Esophagus squamous epithelium (tissue), 5 donors: ENCODE results near the gene RTN4RL2. TPM values are rescaled to one million over a fixed set of nuclear protein-coding genes. Genes with fewer than 3 reads are reported as not detected.

Source experiments
- DNase-seq: peaks from one replicate; lab custom pipeline; 2025; lab: John Stamatoyannopoulos, UW
- H3K27ac ChIP-seq, 4 donors: fragments of 200-600 bp; sonication (generic); one replicate each; pipeline ENCODE4 v1.5.1; 2016 to 2019; ENCODE audit warnings: mild to moderate bottlenecking in 1 of 4
- H3K27me3 ChIP-seq, 4 donors: fragments of 200-600 bp; sonication (generic); 1 replicate in 3 of 4; 2 replicates in 1 of 4; pipeline versions ENCODE4 v1.5.1 to v1.6.0; 2017 to 2021; ENCODE audit warnings: antibody characterized with exemption in 1 of 4
- H3K36me3 ChIP-seq, 3 donors: fragments of 200-600 bp; sonication (generic); one replicate each; pipeline ENCODE4 v1.5.1; 2016 to 2019
- H3K4me1 ChIP-seq, 3 donors: fragments of 200-600 bp; sonication (generic); one replicate each; pipeline ENCODE4 v1.5.1; 2017 to 2019
- H3K4me3 ChIP-seq, 4 donors: fragments of 200-600 bp; sonication (generic); 1 replicate in 3 of 4; 2 replicates in 1 of 4; pipeline ENCODE4 v1.5.1; 2016 to 2019; ENCODE audit warnings: mild to moderate bottlenecking in 2 of 4, moderate library complexity in 1 of 4
- H3K9me3 ChIP-seq, 3 donors: fragments of 200-600 bp; sonication (generic); one replicate each; pipeline ENCODE4 v1.5.1; 2016 to 2019
- POLR2A ChIP-seq, 4 donors: fragments of 450-650 bp; IDR thresholded peaks; one replicate each; pipeline ENCODE4 v1.6.1; 2017; ENCODE audit warnings: antibody characterized with exemption in 4 of 4, mild to moderate bottlenecking in 4 of 4, moderate library complexity in 3 of 4
- WGBS, 2 donors: methylation state at CpG; one replicate each; pipeline ENCODE4 v1.1.5; 2018; 5-methylcytosine and 5-hydroxymethylcytosine counted together
- intact Hi-C: fragments of 100-400 bp; cut with DNase I; formaldehyde crosslinking; loops from one replicate; pipeline ENCODE4 v1.15.0; 2022
- total RNA-seq, 4 donors: library from RNA; depleted of rRNA; stranded (reverse); fragments of >200 nt; gene quantifications; one replicate each; pipeline ENCODE4 v1.1.0, GENCODE V29; 2016
- TF ChIP-seq, protein P1 (sequence below), 6 experiments: fragments of 450-650 bp in 4 of 6; fragments of 200-600 bp in 2 of 6; sonication (generic) in 2 of 6; IDR thresholded peaks; one replicate each; pipeline ENCODE4 v1.5.1; 2016 to 2019; ENCODE audit warnings: antibody characterized with exemption in 6 of 6, mild to moderate bottlenecking in 4 of 6, moderate library complexity in 4 of 6
- donor health status: DM: yes; HTN: yes; CAD: no.

Gene RTN4RL2
- total RNA-seq, 4 donors from 2014 or later: 0.66 to 1.1 (median 0.90) TPM

DNA sequence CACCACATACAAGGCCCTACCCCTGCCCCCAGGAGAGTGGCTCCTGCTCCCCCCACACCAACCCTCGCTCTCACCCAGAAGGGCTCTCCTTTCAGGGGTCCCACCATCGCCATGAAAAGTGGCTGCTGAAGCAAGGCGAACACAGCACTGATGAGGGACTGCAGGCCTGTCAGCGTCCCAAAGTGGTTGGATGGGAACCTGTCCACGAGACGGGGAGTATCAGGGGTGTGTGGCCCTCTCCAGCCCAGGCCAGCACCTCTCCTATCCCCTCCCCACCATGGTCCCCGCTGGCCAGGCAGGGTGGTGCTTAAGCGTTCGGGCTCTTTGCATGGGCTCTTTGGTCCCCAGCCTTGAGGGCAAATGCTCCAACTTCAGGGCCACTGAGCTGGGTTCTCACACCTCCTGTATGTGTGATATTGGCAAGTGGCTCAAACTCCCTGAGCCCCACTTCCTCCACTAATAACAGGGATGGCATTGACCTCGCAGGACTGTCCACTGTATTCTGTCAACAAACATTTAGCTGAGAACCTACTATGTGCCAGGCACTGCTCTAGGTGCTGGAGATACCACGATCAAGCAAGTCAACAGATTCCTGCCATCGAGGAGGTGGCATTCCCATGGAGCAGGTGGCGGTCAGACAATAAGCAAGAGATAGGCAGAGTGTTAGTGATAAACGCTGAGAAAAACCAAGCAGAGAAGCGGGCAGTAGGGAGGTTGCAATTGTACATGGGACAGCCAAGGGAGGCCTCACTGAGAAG, 26.9 kb downstream of the RTN4RL2 start:
- WGBS, 2 donors: 86% methylated on average over 6 to 7 of the region's 15 CpGs
- H3K36me3 ChIP-seq: peaks cover 0 to 76% (median 4%) of the 10 kb centered on the region in 3 donors
- intact Hi-C loops: no loop called here

DNA sequence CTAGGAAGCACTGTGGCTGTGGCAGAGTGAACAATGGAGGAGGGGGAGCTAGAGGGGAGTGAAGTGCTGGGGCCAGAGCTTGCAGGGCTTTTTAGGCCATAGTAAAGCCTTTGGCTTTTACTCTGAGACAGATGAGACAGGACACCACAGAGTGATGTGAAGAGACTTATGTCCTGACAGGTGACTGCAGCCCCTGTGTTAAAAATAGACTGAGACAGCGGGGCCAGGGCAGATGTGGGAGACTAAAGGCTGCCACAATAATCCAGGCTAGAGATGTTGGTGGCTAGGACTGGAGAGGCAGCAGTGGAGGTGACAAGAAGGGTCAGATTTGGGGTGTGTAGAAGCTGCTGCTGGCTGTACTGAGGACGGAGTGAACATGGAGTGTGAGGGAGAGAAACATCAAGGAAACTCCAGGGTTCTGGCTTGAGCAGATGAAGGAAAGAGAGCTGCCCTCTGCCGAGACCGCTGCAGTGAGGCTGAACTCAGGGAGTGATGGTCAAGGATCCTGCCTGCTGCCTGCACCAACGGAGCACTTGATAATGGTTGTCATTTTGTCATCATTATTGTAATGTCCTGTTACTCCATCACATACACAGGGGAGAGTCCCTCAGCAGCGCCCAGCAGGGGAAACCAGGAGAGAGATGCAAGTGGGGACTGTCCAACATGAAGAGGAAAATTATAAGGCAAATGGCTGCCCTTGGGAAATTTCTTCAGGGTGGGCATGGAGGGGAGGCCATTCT, 27.8 kb downstream of the RTN4RL2 start:
- no peaks in the 10 kb centered on the region for H3K9me3 ChIP-seq
- peaks cover 0 to 76% (median 4%) of the 10 kb centered on the region in 3 donors for H3K36me3 ChIP-seq
- intact Hi-C loops: no loop called here
- peaks cover 0 to 8% (median 1%) of the 10 kb centered on the region in 4 donors for H3K27me3 ChIP-seq
- TF ChIP-seq POLR2A (IDR thresholded peaks at IDR 0.05): no peak
- TF ChIP-seq, protein P1, sequence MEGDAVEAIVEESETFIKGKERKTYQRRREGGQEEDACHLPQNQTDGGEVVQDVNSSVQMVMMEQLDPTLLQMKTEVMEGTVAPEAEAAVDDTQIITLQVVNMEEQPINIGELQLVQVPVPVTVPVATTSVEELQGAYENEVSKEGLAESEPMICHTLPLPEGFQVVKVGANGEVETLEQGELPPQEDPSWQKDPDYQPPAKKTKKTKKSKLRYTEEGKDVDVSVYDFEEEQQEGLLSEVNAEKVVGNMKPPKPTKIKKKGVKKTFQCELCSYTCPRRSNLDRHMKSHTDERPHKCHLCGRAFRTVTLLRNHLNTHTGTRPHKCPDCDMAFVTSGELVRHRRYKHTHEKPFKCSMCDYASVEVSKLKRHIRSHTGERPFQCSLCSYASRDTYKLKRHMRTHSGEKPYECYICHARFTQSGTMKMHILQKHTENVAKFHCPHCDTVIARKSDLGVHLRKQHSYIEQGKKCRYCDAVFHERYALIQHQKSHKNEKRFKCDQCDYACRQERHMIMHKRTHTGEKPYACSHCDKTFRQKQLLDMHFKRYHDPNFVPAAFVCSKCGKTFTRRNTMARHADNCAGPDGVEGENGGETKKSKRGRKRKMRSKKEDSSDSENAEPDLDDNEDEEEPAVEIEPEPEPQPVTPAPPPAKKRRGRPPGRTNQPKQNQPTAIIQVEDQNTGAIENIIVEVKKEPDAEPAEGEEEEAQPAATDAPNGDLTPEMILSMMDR (IDR thresholded peaks at IDR 0.05): no peak
- WGBS, 2 donors: 78 to 92% methylated on average over 5 to 6 of the region's 6 CpGs
- H3K4me1 ChIP-seq: peaks cover 3 to 15% (median 11%) of the 10 kb centered on the region in 3 donors
- no peak for DNase-seq
- H3K4me3 ChIP-seq: no peak overlapping the region
- H3K27ac ChIP-seq: no peak overlapping the region

More for the DNA sequence above, 26.9 kb downstream of the RTN4RL2 start:
- Histone ChIP-seq H3K9me3 (no peaks in the 10 kb centered on the region), H3K27ac (no peak overlapping the region), H3K27me3 (peaks cover 3 to 17% (median 8%) of the 10 kb centered on the region in 4 donors), H3K4me3 (no peak overlapping the region), H3K4me1 (peaks cover 12 to 24% (median 20%) of the 10 kb centered on the region in 3 donors)
- no peak for DNase-seq
- TF ChIP-seq, protein P1 (IDR thresholded peaks at IDR 0.05): no peak
- TF ChIP-seq POLR2A (IDR thresholded peaks at IDR 0.05): no peak

DNA sequence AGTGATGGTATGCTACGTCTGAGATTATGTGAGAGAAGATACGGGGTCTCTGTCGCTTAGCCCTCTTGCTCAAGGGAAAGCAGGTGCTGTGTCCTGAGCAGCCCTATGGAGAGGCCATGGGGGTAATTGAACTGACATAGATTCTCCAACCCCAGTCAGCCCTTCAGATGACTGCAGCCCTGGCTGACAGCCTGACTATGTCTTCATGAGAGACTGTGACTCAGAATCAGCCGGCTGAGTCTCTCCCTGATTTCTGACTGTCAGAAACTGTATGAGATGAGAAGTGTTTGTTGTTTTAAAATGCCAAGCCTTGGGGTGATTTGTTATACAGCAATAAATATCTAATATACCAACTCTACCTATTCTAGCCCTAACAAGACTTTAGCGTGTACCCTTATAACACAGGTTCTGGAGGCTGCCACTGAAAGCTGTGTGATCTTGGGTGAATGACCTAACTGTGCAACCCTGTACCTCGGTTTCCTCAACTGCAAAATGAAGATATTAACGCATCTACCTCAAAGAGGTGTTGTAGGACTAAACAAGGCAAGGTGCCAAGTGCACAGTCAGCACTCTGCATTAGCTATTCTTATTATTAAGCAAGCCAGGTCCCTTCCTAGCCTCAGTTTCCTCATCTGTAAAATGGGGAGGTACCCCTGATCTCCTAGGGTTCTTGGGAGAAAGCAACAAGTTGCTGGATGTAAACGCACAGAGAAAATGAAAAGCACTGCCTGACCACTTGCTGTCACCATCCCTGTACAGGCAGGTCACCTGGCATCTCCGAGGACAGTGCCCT, 30.3 kb downstream of the RTN4RL2 start:
- H3K27ac ChIP-seq: no peak overlapping the region
- intact Hi-C loops: loop anchor here (5.0 kb wide), 1 partner anchor 37 kb away; no protein-coding TSS in a partner anchor
- 79 to 83% methylated on average over 5 to 7 of the region's 9 CpGs for WGBS, 2 donors
- no peak for DNase-seq
- no peaks in the 10 kb centered on the region for H3K9me3 ChIP-seq
- no peaks in the 10 kb centered on the region for H3K27me3 ChIP-seq
- no peaks in the 10 kb centered on the region for H3K4me1 ChIP-seq
- H3K4me3 ChIP-seq: no peak overlapping the region
- TF ChIP-seq, protein P1 (IDR thresholded peaks at IDR 0.05): no peak
- TF ChIP-seq POLR2A (IDR thresholded peaks at IDR 0.05): no peak
- H3K36me3 ChIP-seq: peaks cover 0 to 61% (median 4%) of the 10 kb centered on the region in 3 donors

DNA sequence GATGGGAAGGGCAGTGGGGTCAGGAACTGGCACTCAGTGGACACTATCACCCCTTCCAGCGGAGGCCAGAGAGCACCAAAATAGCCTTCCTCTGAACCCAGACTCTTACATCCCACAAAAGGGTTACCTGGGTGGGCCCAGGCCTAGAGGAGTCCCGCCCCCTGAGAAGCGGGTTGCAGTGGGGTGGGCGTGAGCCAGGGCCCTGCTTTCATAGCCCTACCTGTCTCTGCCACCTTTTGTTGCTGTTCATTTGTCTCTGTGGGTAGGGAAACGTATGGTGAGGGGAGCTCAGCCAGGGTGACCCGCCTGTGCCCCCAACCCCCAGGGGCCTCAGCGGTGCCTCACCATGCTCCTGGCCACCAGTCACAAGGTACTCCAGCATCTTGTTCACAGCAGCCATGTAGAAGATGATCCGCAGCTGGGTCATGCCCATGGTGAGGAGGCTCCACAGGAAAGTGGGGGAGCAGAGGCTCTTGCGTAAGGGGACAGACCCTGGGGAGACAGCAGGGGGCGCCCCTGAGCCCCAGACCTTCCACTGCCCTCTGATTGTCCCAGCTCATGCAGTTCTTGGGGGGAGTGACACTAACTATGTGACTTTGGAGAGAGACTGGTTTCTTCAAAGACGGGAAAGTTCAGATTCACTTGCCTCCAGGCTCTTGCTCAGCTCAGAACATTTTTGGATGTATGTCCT, 31.2 kb downstream of the RTN4RL2 start:
- peaks cover 0 to 61% (median 0%) of the 10 kb centered on the region in 3 donors for H3K36me3 ChIP-seq
- intact Hi-C loops: loop anchor here (5.0 kb wide), 1 partner anchor 36 kb away; no protein-coding TSS in a partner anchor
- no peak overlapping the region for H3K4me3 ChIP-seq
- H3K9me3 ChIP-seq: no peaks in the 10 kb centered on the region
- no peaks in the 10 kb centered on the region for H3K4me1 ChIP-seq
- H3K27ac ChIP-seq: no peak overlapping the region
- no peak for TF ChIP-seq POLR2A (IDR thresholded peaks at IDR 0.05)
- TF ChIP-seq, protein P1 (IDR thresholded peaks at IDR 0.05): peak; percentile 21 to 53 (median 44)
- H3K27me3 ChIP-seq: no peaks in the 10 kb centered on the region
- 56 to 84% methylated on average over 3 to 8 of the region's 11 CpGs for WGBS, 2 donors
- DNase-seq: no peak
